Left lung (tissue), 10 donors: ENCODE results near the gene GDPD5. TPM values are rescaled to one million over a fixed set of nuclear protein-coding genes. Genes with fewer than 3 reads are reported as not detected.

ENCODE experiments used
- ATAC-seq: fragments of 200-7000 bp; cut with Tn5 transposase; one replicate; pipeline ENCODE4 v1.9.1; 2020; ENCODE audit warnings: moderate library complexity
- DNase-seq, 4 donors: peaks; one replicate each; pipeline ENCODE4 v3.0.0-alpha.2; 2013 to 2020
- H3K27ac ChIP-seq, 2 donors: fragments of 200-600 bp; sonication (generic) in 1 of 2; one replicate each; pipeline versions ENCODE4 v1.5.0 to v1.8.0; 2020 to 2021
- H3K27me3 ChIP-seq, 2 donors: fragments of 200-600 bp; sonication (generic) in 1 of 2; one replicate each; pipeline versions ENCODE4 v1.5.0 to v1.8.0; 2020 to 2021
- H3K36me3 ChIP-seq, 2 donors: fragments of 200-600 bp; sonication (generic) in 1 of 2; one replicate each; pipeline versions ENCODE4 v1.5.0 to v1.8.0; 2020 to 2021
- H3K4me1 ChIP-seq, 2 donors: fragments of 200-600 bp; one replicate each; pipeline ENCODE4 v1.8.0; 2021
- H3K4me3 ChIP-seq, 2 donors: fragments of 200-600 bp; sonication (generic) in 1 of 2; one replicate each; pipeline versions ENCODE4 v1.5.0 to v1.8.0; 2020 to 2021; ENCODE audit warnings: mild to moderate bottlenecking in 1 of 2
- H3K9me3 ChIP-seq, 2 donors: fragments of 200-600 bp; sonication (generic) in 1 of 2; one replicate each; pipeline versions ENCODE4 v1.5.0 to v1.8.0; 2020 to 2021
- CTCF ChIP-seq, 2 donors: fragments of 200-600 bp; sonication (generic) in 1 of 2; IDR thresholded peaks; one replicate each; pipeline versions ENCODE4 v1.5.0 to v1.8.0; 2021; ENCODE audit warnings: antibody characterized with exemption in 2 of 2
- intact Hi-C, 2 donors: fragments of 100-400 bp; cut with DNase I; formaldehyde crosslinking; loops; one replicate each; pipeline versions ENCODE4 v1.11.2 to v1.14.2; 2022
- polyA plus RNA-seq, 6 donors: library from polyadenylated mRNA; unstranded; fragments of 120-200 nt; gene quantifications; one replicate each; pipeline ENCODE4 v1.2.1, GENCODE V29; 2013; ENCODE audit not compliant: insufficient read length in 6 of 6
- total RNA-seq, 2 donors: library from RNA; stranded (reverse); fragmentation: NEBNext Ultra II Directional; extraction: Animal tissue kit (Norgen Biotek cat#: 25700); gene quantifications; one replicate each; pipeline ENCODE4 v1.2.1, GENCODE V29; 2021
- donor health status: DM: no; HTN: yes; CAD: no.
- donor health status: DM: no; HTN: no; CAD: no.

GDPD5 gene
- total and polyA plus RNA-seq, 8 donors, result 10.5 to 34.8 (median 27.6) TPM

- intact Hi-C loops, result no loop called here
- ATAC-seq, result peak; percentile 95
- no peaks in the 10 kb centered on the region for H3K9me3 ChIP-seq
These were observed 126.2 kb downstream of the GDPD5 start, which contains the start of gene RPS3 for GRCh38 chr11:75399344-75400145. Gene RPS3 (plus strand): TSS chr11:75399518. CDS start chr11:75399548, 30 bp downstream.

GRCh38 chr11:75398906-75399305 lies 126.8 kb downstream of the GDPD5 start:
- no peaks in the 10 kb centered on the region for H3K9me3 ChIP-seq
- H3K27ac ChIP-seq, result peak overlapping the region in 1 of 2 donors; percentile 92
- DNase-seq (no peak), ATAC-seq (no peak)
- peaks cover 20 to 41% of the 10 kb centered on the region in 2 donors for H3K4me1 ChIP-seq
- intact Hi-C loops, result no loop called here
- no peak for TF ChIP-seq CTCF (IDR thresholded peaks at IDR 0.05)
- peaks cover 0 to 33% of the 10 kb centered on the region in 2 donors for H3K36me3 ChIP-seq
- H3K27me3 ChIP-seq, result no peaks in the 10 kb centered on the region
- no peak overlapping the region for H3K4me3 ChIP-seq

More at GRCh38 chr11:75399344-75400145, 126.2 kb downstream of the GDPD5 start, which contains the start of gene RPS3:
- peaks cover 0 to 39% of the 10 kb centered on the region in 2 donors for H3K36me3 ChIP-seq
- no peaks in the 10 kb centered on the region for H3K27me3 ChIP-seq
- peak; percentile 92 to 97 (median 94) for DNase-seq
- peak within 1 kb of the TSS; percentile 92 for H3K27ac ChIP-seq
- peaks cover 20 to 47% of the 10 kb centered on the region in 2 donors for H3K4me1 ChIP-seq
- TF ChIP-seq CTCF (IDR thresholded peaks at IDR 0.05), result no peak
- peak within 1 kb of the TSS; percentile 64 to 79 for H3K4me3 ChIP-seq

GRCh38 chr11:75394085-75394840 lies 131.5 kb downstream of the GDPD5 start:
- ATAC-seq (no peak), DNase-seq (no peak)
- intact Hi-C loops, result no loop called here
- H3K36me3 ChIP-seq, result no peaks in the 10 kb centered on the region
- H3K27me3 ChIP-seq, result no peaks in the 10 kb centered on the region
- peaks cover 0 to 3% of the 10 kb centered on the region in 2 donors for H3K4me1 ChIP-seq
- H3K4me3 ChIP-seq, result no peak overlapping the region
- no peak overlapping the region for H3K27ac ChIP-seq
- no peaks in the 10 kb centered on the region for H3K9me3 ChIP-seq
- no peak for TF ChIP-seq CTCF (IDR thresholded peaks at IDR 0.05)

- Histone ChIP-seq H3K4me1 (peaks cover 4 to 10% of the 10 kb centered on the region in 2 donors), H3K4me3 (no peak overlapping the region), H3K9me3 (no peaks in the 10 kb centered on the region), H3K36me3 (no peaks in the 10 kb centered on the region), H3K27ac (no peak overlapping the region), H3K27me3 (no peaks in the 10 kb centered on the region)
- intact Hi-C loops, result loop anchor here in 1 of 2 donors (10.0 kb wide), 1 partner anchor 105 kb away; no protein-coding TSS in a partner anchor
- ATAC-seq, result no peak
- DNase-seq, result no peak
- TF ChIP-seq CTCF (IDR thresholded peaks at IDR 0.05), result no peak
These were observed 135.8 kb downstream of the GDPD5 start for GRCh38 chr11:75389925-75390324.

GRCh38 chr11:75389276-75389605 lies 136.5 kb downstream of the GDPD5 start:
- Histone ChIP-seq H3K4me3 (no peak overlapping the region), H3K36me3 (no peaks in the 10 kb centered on the region), H3K4me1 (peaks cover 7 to 15% of the 10 kb centered on the region in 2 donors), H3K9me3 (no peaks in the 10 kb centered on the region), H3K27ac (no peak overlapping the region), H3K27me3 (no peaks in the 10 kb centered on the region)
- DNase-seq, result no peak
- intact Hi-C loops, result loop anchor here in 1 of 2 donors (10.0 kb wide), 1 partner anchor 104 kb away; no protein-coding TSS in a partner anchor
- TF ChIP-seq CTCF (IDR thresholded peaks at IDR 0.05), result no peak
- ATAC-seq, result no peak
